NCI-H2196 (cell line): ENCODE measurements around the gene UMAD1.
A peak's percentile ranks its signal among the peaks of the same experiment; 100 is the strongest.
"Not testable (repeated sequence)": the region's sequence is repeated elsewhere in the genome, so short reads cannot be mapped to it uniquely, and the experiment has no call there.

Experiments
- DNase-seq: peaks from one replicate; lab custom pipeline; 2025; ENCODE audit not compliant: unreplicated experiment; lab: John Stamatoyannopoulos, UW

UMAD1 gene

DNA sequence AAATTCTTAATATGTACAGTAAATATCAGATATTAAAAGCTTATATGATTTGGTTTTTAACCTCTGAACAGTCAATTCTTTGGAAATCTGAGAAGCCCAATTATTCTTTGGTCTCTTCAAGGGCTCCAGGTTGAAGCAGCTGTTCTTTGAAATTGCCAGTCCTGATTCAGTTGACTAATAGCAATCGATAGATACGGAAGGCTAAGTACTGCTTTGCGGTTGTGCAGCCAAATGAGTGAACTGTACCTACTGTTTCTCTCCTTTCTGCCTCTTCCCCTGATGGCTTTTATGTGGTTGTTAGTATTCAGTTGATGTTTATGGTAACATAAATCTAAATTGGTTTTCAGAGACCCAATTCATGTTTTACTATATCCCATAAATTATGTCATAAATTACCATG lies 181.0 kb downstream of the UMAD1 start:
- DNase-seq, result no peak

GRCh38 chr7:7825294-7825693 lies 184.7 kb downstream of the UMAD1 start:
- DNase-seq, result not testable (repeated sequence)

GRCh38 chr7:7829667-7830066 lies 189.1 kb downstream of the UMAD1 start:
- DNase-seq, result no peak

- DNase-seq, result peak; percentile 49
Observed at GRCh38 chr7:7830122-7830878, 189.7 kb downstream of the UMAD1 start.

GRCh38 chr7:7832518-7832917 lies 192.0 kb downstream of the UMAD1 start:
- no peak for DNase-seq

- DNase-seq, result no peak
Observed at GRCh38 chr7:7834761-7835160, 194.2 kb downstream of the UMAD1 start.

DNA sequence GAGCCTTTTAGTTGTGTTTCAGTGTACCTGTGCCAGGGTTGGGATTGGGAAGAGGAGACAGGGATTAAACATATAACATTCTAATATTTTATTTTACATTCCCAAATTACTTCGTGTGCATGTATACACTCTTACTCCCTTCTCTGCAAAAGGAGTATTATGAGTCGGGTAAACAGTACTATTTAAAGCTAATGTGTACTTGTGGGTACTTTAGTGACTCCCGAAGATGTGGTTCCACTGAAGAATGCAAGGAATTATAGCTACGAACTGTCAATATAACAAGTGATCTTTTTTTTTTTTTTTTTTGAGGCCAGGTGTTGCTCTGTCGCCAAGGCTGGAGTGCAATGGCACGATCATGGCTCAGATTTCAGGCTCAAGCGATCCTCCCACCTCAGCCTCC lies 200.5 kb downstream of the UMAD1 start:
- DNase-seq, result no peak

GRCh38 chr7:7843240-7843639 lies 202.7 kb downstream of the UMAD1 start:
- no peak for DNase-seq

- DNase-seq, result no peak
Observed at GRCh38 chr7:7843972-7844371, 203.4 kb downstream of the UMAD1 start.

DNA sequence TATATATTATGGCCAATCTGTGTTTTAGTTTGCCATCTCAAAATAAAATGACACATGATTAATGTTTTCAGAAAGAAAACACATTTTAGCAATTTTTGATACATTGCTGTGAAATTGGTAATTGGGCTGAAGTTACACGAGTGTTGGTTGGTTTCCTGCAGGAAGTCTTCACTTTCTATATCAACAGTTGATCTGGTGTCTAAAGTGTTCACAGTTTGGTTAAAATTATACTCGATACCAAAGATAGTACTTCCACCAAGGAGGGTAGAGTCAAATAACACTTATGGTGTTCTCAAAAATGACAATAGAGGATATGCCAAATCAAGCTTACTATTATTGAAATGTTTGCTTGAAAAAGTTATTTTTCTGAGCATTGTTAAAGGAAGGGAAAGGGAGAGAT lies 207.7 kb downstream of the UMAD1 start:
- DNase-seq, result no peak

DNA sequence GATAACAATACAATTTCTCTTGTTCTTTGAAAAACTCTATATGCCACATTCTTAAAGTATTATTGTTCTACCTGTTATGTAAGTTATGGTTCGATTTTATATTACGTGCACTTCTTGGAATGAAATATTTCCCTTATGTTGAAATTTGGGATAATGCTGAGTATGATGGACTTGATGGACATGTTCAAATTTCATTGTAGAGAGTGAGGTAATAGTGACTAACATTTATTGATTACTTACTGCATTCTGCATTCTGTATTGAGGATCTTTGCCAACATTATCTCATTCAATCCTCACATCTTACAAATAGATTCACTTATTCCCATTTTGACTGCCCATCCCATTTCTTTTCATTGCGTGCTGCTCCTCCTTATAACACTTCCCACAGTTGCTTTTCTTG lies 208.3 kb downstream of the UMAD1 start:
- DNase-seq, result no peak

GRCh38 chr7:7850150-7850549 lies 209.6 kb downstream of the UMAD1 start:
- no peak for DNase-seq

GRCh38 chr7:7851381-7851780 lies 210.8 kb downstream of the UMAD1 start:
- DNase-seq, result no peak

DNA sequence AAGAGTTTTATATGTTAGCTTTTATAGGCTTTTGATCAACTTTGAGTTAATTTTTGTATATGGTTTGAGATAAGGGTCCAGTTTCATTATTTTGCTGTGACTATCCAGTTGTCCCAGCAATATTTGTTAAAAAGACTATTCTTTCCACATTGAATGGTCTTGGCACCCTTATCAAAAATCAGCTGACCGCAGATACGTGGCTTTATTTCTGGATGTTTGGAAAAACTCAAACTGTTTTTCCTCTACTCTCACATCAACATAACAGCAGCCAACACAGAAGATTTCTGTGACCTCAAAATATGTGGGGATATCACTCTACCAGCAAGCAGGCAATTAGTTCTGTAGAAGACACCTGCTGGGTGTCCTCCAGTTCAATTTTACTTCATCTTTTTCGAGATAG lies 211.4 kb downstream of the UMAD1 start:
- no peak for DNase-seq

- no peak for DNase-seq
Observed at GRCh38 chr7:7857143-7857583, 216.6 kb downstream of the UMAD1 start.

GRCh38 chr7:7858559-7858958 lies 218.0 kb downstream of the UMAD1 start:
- DNase-seq, result no peak

GRCh38 chr7:7859411-7859810 lies 218.9 kb downstream of the UMAD1 start:
- DNase-seq, result no peak

- DNase-seq, result peak; percentile 73
Observed at GRCh38 chr7:7861211-7861633, 220.7 kb downstream of the UMAD1 start.

DNA sequence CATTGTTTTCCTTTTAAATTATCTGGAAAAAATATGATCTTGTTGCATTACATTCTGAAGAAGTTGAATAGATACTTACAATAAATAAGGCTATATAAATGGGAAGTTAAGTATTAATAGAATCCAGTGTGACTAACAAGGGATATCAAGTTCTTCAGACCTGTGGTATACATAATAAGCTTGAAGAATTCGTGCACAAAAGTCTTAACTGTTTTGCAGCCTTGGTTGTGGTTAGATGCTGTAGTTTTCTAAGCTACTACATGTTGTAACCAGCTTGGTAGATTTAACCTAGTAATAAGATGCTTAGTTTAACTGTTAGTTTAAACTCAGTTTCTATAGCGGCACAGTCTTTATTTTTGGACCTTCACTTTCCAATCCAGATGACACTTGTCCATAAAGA lies 221.8 kb downstream of the UMAD1 start:
- no peak for DNase-seq

GRCh38 chr7:7867846-7868571 lies 227.5 kb downstream of the UMAD1 start:
- no peak for DNase-seq

- DNase-seq, result no peak
Observed at GRCh38 chr7:7868572-7868899, 228.0 kb downstream of the UMAD1 start.

- no peak for DNase-seq
Observed at GRCh38 chr7:7869036-7869435, 228.5 kb downstream of the UMAD1 start.

GRCh38 chr7:7869651-7870050 lies 229.1 kb downstream of the UMAD1 start:
- no peak for DNase-seq
